Activated CD4-positive, alpha-beta T cell treated with anti-CD3 and anti-CD28 coated beads, Interleukin-2, amount 10 ng/mL, durations not matched to agents 24 days and 14 days (primary cell): ENCODE measurements around the gene OAF. TPM values are rescaled to one million over a fixed set of nuclear protein-coding genes. Genes with fewer than 3 reads are reported as not detected.
A peak's percentile ranks its signal among the peaks of the same experiment; 100 is the strongest.

Source experiments
- DNase-seq: peaks from one replicate; pipeline ENCODE4 v3.0.0; 2022
- H3K27ac Mint-ChIP-seq: one replicate; pipeline ENCODE4 v1.8.0; 2022; ENCODE audit warnings: mild to moderate bottlenecking, mixed read lengths
- H3K27me3 Mint-ChIP-seq: one replicate; pipeline ENCODE4 v1.8.0; 2022; ENCODE audit warnings: mixed read lengths
- H3K36me3 Mint-ChIP-seq: one replicate; pipeline ENCODE4 v1.8.0; 2022; ENCODE audit warnings: low read depth, mild to moderate bottlenecking, mixed read lengths
- H3K4me1 Mint-ChIP-seq: one replicate; pipeline ENCODE4 v1.8.0; 2021; ENCODE audit warnings: mixed read lengths
- H3K4me3 Mint-ChIP-seq: one replicate; pipeline ENCODE4 v1.8.0; 2022; ENCODE audit warnings: mild to moderate bottlenecking, moderate library complexity, mixed read lengths
- H3K9me3 Mint-ChIP-seq: one replicate; pipeline ENCODE4 v1.8.0; 2021; ENCODE audit warnings: mixed read lengths
- intact Hi-C: fragments of 100-400 bp; cut with micrococcal nuclease; formaldehyde crosslinking; loops from one replicate; pipeline ENCODE4 v1.15.1; 2023
- total RNA-seq: library from RNA; stranded (reverse); gene quantifications from 2 replicates; pipeline ENCODE4 v1.2.3, GENCODE V29; 2022

OAF gene
- 2.3 and 3.2 TPM in 2 replicates for total RNA-seq

- Mint-ChIP-seq H3K4me1 (peaks cover 10% of the 10 kb centered on the region), H3K27me3 (peaks cover 60% of the 10 kb centered on the region), H3K36me3 (peaks cover 1% of the 10 kb centered on the region), H3K27ac (peak within 1 kb of the TSS; percentile 81), H3K9me3 (no peaks in the 10 kb centered on the region), H3K4me3 (peak within 1 kb of the TSS; percentile 93)
- peak; percentile 91 for DNase-seq
- intact Hi-C loops = no loop called here
Observed at GRCh38 chr11:120210626-120211521, at the start of gene OAF. OAF (plus strand) TSS chr11:120211032; CDS start chr11:120211280, 248 bp downstream.

- peak; percentile 46 for DNase-seq
- H3K27me3 Mint-ChIP-seq = peaks cover 62% of the 10 kb centered on the region
- intact Hi-C loops = no loop called here
Observed at GRCh38 chr11:120167659-120168058, 43.2 kb upstream of the OAF start.

GRCh38 chr11:120168108-120168959 is 42.5 kb upstream of the OAF start:
- Mint-ChIP-seq H3K36me3 (no peaks in the 10 kb centered on the region), H3K9me3 (no peaks in the 10 kb centered on the region), H3K4me3 (peak overlapping the region; percentile 77), H3K27me3 (peaks cover 67% of the 10 kb centered on the region), H3K4me1 (peaks cover 4% of the 10 kb centered on the region), H3K27ac (no peak overlapping the region)
- intact Hi-C loops = no loop called here
- peak; percentile 50 for DNase-seq

More at GRCh38 chr11:120167659-120168058, 43.2 kb upstream of the OAF start:
- H3K4me1 Mint-ChIP-seq = peaks cover 4% of the 10 kb centered on the region
- no peaks in the 10 kb centered on the region for H3K36me3 Mint-ChIP-seq
- no peaks in the 10 kb centered on the region for H3K9me3 Mint-ChIP-seq
- no peak overlapping the region for H3K4me3 Mint-ChIP-seq
- H3K27ac Mint-ChIP-seq = no peak overlapping the region

- Mint-ChIP-seq H3K27ac (no peak overlapping the region), H3K4me3 (peak overlapping the region; percentile 77), H3K36me3 (no peaks in the 10 kb centered on the region), H3K4me1 (peaks cover 4% of the 10 kb centered on the region), H3K9me3 (no peaks in the 10 kb centered on the region), H3K27me3 (peaks cover 72% of the 10 kb centered on the region)
- intact Hi-C loops = loop anchor here (1.0 kb wide), 1 partner anchor 440 kb away; the partner anchor contains the start of gene NECTIN1
- peak; percentile 91 for DNase-seq
Observed at GRCh38 chr11:120168960-120169681, 41.7 kb upstream of the OAF start.

- H3K9me3 Mint-ChIP-seq = no peaks in the 10 kb centered on the region
- intact Hi-C loops = loop anchor here (1.0 kb wide), 1 partner anchor 441 kb away; the partner anchor contains the start of gene NECTIN1
- DNase-seq = peak; percentile 53
- peaks cover 73% of the 10 kb centered on the region for H3K27me3 Mint-ChIP-seq
- no peak overlapping the region for H3K4me3 Mint-ChIP-seq
- peaks cover 4% of the 10 kb centered on the region for H3K4me1 Mint-ChIP-seq
- H3K36me3 Mint-ChIP-seq = no peaks in the 10 kb centered on the region
- H3K27ac Mint-ChIP-seq = no peak overlapping the region
Observed at GRCh38 chr11:120169981-120170698, 40.7 kb upstream of the OAF start.

- Mint-ChIP-seq H3K4me1 (peaks cover 4% of the 10 kb centered on the region), H3K27me3 (peaks cover 72% of the 10 kb centered on the region), H3K27ac (no peak overlapping the region), H3K36me3 (no peaks in the 10 kb centered on the region), H3K4me3 (no peak overlapping the region), H3K9me3 (no peaks in the 10 kb centered on the region)
- intact Hi-C loops = no loop called here
- peak; percentile 54 for DNase-seq
Observed at GRCh38 chr11:120170741-120171261, 40.0 kb upstream of the OAF start.

- H3K36me3 Mint-ChIP-seq = no peaks in the 10 kb centered on the region
- intact Hi-C loops = loop anchor here (1.0 kb wide), 2 partner anchors 58 to 131 kb away; no protein-coding TSS in a partner anchor
- H3K4me1 Mint-ChIP-seq = peaks cover 4% of the 10 kb centered on the region
- peaks cover 66% of the 10 kb centered on the region for H3K27me3 Mint-ChIP-seq
- DNase-seq = peak; percentile 85
- H3K27ac Mint-ChIP-seq = no peak overlapping the region
- no peaks in the 10 kb centered on the region for H3K9me3 Mint-ChIP-seq
- H3K4me3 Mint-ChIP-seq = no peak overlapping the region
Observed at GRCh38 chr11:120172054-120172911, 38.5 kb upstream of the OAF start.

GRCh38 chr11:120173019-120173705 is 37.7 kb upstream of the OAF start:
- H3K27me3 Mint-ChIP-seq = peaks cover 57% of the 10 kb centered on the region
- intact Hi-C loops = no loop called here
- peak; percentile 44 for DNase-seq
- no peaks in the 10 kb centered on the region for H3K36me3 Mint-ChIP-seq
- H3K27ac Mint-ChIP-seq = no peak overlapping the region
- H3K4me3 Mint-ChIP-seq = no peak overlapping the region
- no peaks in the 10 kb centered on the region for H3K9me3 Mint-ChIP-seq
- H3K4me1 Mint-ChIP-seq = peaks cover 4% of the 10 kb centered on the region

- Mint-ChIP-seq H3K4me3 (no peak overlapping the region), H3K36me3 (no peaks in the 10 kb centered on the region), H3K27me3 (peaks cover 51% of the 10 kb centered on the region), H3K27ac (no peak overlapping the region), H3K9me3 (no peaks in the 10 kb centered on the region), H3K4me1 (peaks cover under 1% of the 10 kb centered on the region)
- peak; percentile 47 for DNase-seq
- intact Hi-C loops = no loop called here
Observed at GRCh38 chr11:120173807-120174206, 37.0 kb upstream of the OAF start.

GRCh38 chr11:120174866-120175265 is 36.0 kb upstream of the OAF start:
- H3K36me3 Mint-ChIP-seq = no peaks in the 10 kb centered on the region

GRCh38 chr11:120178561-120179056 is 32.2 kb upstream of the OAF start:
- intact Hi-C loops = no loop called here
- H3K9me3 Mint-ChIP-seq = no peaks in the 10 kb centered on the region

More at GRCh38 chr11:120174866-120175265, 36.0 kb upstream of the OAF start:
- no peaks in the 10 kb centered on the region for H3K9me3 Mint-ChIP-seq
- intact Hi-C loops = no loop called here
- no peak overlapping the region for H3K27ac Mint-ChIP-seq
- H3K4me1 Mint-ChIP-seq = no peaks in the 10 kb centered on the region
- H3K4me3 Mint-ChIP-seq = no peak overlapping the region
- peaks cover 50% of the 10 kb centered on the region for H3K27me3 Mint-ChIP-seq
- DNase-seq = peak; percentile 43

More at GRCh38 chr11:120178561-120179056, 32.2 kb upstream of the OAF start:
- Mint-ChIP-seq H3K4me1 (no peaks in the 10 kb centered on the region), H3K4me3 (no peak overlapping the region), H3K36me3 (no peaks in the 10 kb centered on the region), H3K27ac (no peak overlapping the region), H3K27me3 (peaks cover 22% of the 10 kb centered on the region)
- DNase-seq = no peak
